ENCODE data around the gene PDE8A.

PDE8A gene

GRCh38 chr15:85007137-85007536, 25.5 kb downstream of the PDE8A start:
- H3K27ac ChIP-seq (ENCODE audit: extremely low read depth, low read depth, low read length) = no peak overlapping the region
- H3K36me3 ChIP-seq (ENCODE audit: control insufficient read depth in 2 of 2, insufficient read depth in 1 of 2, low read length in 2 of 2) = no peaks in the 10 kb centered on the region; a peak in 1 of 3 replicates
- TF ChIP-seq OSR2 (tag by site-specific recombination; IDR thresholded peaks at IDR 0.05) = peak; percentile 53; the same call in 1 of the 2 replicates
- TF ChIP-seq ZNF146 (tag by site-specific recombination; IDR thresholded peaks at IDR 0.05) = no peak
- H3K4me3 ChIP-seq (ENCODE audit: low read depth, low read length) = no peak overlapping the region
- POLR2A ChIA-PET = interaction anchor here (1.1 to 1.4 kb wide), 2 partner anchors 24 to 26 kb away, joined by 4 to 6 read pairs; partner anchors contain the start of gene PDE8A
- CTCF ChIA-PET = interaction anchor here (0.6 to 1.5 kb wide), 4 partner anchors 27 to 407 kb away, joined by 3 to 4 read pairs (median 4); partner anchors contain the start of gene ZSCAN2
- peaks cover 45% of the 10 kb centered on the region for H3K4me1 ChIP-seq (ENCODE audit: control insufficient read depth, insufficient read depth, low read length)
- no peaks in the 10 kb centered on the region for H3K9me3 ChIP-seq (ENCODE audit: control insufficient read depth, insufficient read depth, low read depth, low read length)

GRCh38 chr15:85007741-85008397, 26.2 kb downstream of the PDE8A start:
- Histone ChIP-seq H3K4me1 (ENCODE audit: control insufficient read depth, insufficient read depth, low read length) (peaks cover 45% of the 10 kb centered on the region), H3K9me3 (ENCODE audit: control insufficient read depth, insufficient read depth, low read depth, low read length) (no peaks in the 10 kb centered on the region), H3K4me3 (ENCODE audit: low read depth, low read length) (no peak overlapping the region), H3K36me3 (ENCODE audit: control insufficient read depth in 2 of 2, insufficient read depth in 1 of 2, low read length in 2 of 2) (no peaks in the 10 kb centered on the region; a peak in 1 of 3 replicates), H3K27ac (ENCODE audit: extremely low read depth, low read depth, low read length) (no peak overlapping the region)
- TF ChIP-seq ZBTB21 (tag by site-specific recombination; IDR thresholded peaks at IDR 0.05) (no peak), ZNF221 (tag by site-specific recombination; IDR thresholded peaks at IDR 0.05; ENCODE audit: borderline replicate concordance) (no peak), ZNF600 (tag by site-specific recombination; IDR thresholded peaks at IDR 0.05) (peak; percentile 24; the same call in 1 of the 2 replicates)
- CTCF ChIA-PET = interaction anchor here (0.5 to 1.5 kb wide), 5 partner anchors 13 to 397 kb away, joined by 3 to 4 read pairs (median 3); no protein-coding TSS in a partner anchor
- POLR2A ChIA-PET = interaction anchor here (1.1 to 1.4 kb wide), 2 partner anchors 25 to 27 kb away, joined by 4 to 6 read pairs; partner anchors contain the start of gene PDE8A

- Histone ChIP-seq H3K4me3 (ENCODE audit: low read depth, low read length) (no peak overlapping the region), H3K4me1 (ENCODE audit: control insufficient read depth, insufficient read depth, low read length) (peaks cover 41% of the 10 kb centered on the region), H3K9me3 (ENCODE audit: control insufficient read depth, insufficient read depth, low read depth, low read length) (no peaks in the 10 kb centered on the region), H3K27ac (ENCODE audit: extremely low read depth, low read depth, low read length) (peak overlapping the region; percentile 20; the same call in 1 of the 2 replicates), H3K36me3 (ENCODE audit: control insufficient read depth in 2 of 2, insufficient read depth in 1 of 2, low read length in 2 of 2) (no peaks in the 10 kb centered on the region; a peak in 1 of 3 replicates)
- CTCF ChIA-PET = interaction anchor here (0.5 to 1.6 kb wide), 4 partner anchors 8 to 396 kb away, joined by 3 to 5 read pairs (median 4); no protein-coding TSS in a partner anchor
- POLR2A ChIA-PET = no interaction called here
- TF ChIP-seq ZNF426 (tag by site-specific recombination; IDR thresholded peaks at IDR 0.05) = no peak
- TF ChIP-seq ZNF248 (tag by site-specific recombination; IDR thresholded peaks at IDR 0.05) = no peak
- TF ChIP-seq ZNF280C (tag by site-specific recombination; IDR thresholded peaks at IDR 0.05) = no peak
- no peak for TF ChIP-seq ZNF138 (tag by site-specific recombination; IDR thresholded peaks at IDR 0.05; ENCODE audit: borderline replicate concordance)
- TF ChIP-seq ZNF48 (tag by site-specific recombination; IDR thresholded peaks at IDR 0.05) = no peak
- no peak for TF ChIP-seq ZNF148 (tag by site-specific recombination; IDR thresholded peaks at IDR 0.05; ENCODE audit: borderline replicate concordance)
- TF ChIP-seq ZNF600 (tag by site-specific recombination; IDR thresholded peaks at IDR 0.05) = peak; percentile 76
- TF ChIP-seq KLF1 (tag by site-specific recombination; IDR thresholded peaks at IDR 0.05) = no peak
- no peak for TF ChIP-seq ZBTB8A (tag by site-specific recombination; IDR thresholded peaks at IDR 0.05)
- no peak for TF ChIP-seq ZBTB1 (tag by site-specific recombination; IDR thresholded peaks at IDR 0.05)
- TF ChIP-seq ZNF645 (tag by site-specific recombination; IDR thresholded peaks at IDR 0.05) = no peak
- TF ChIP-seq PRDM10 (tag by site-specific recombination; IDR thresholded peaks at IDR 0.05) = no peak
- no peak for TF ChIP-seq ZBTB21 (tag by site-specific recombination; IDR thresholded peaks at IDR 0.05)
- TF ChIP-seq GLIS1 (tag by site-specific recombination; IDR thresholded peaks at IDR 0.05) = peak; percentile 84
Measured at GRCh38 chr15:85008474-85009260, 27.0 kb downstream of the PDE8A start.
